ENCODE results near the gene CACNA2D4. TPM values are rescaled to one million over a fixed set of nuclear protein-coding genes. Genes with fewer than 3 reads are reported as not detected.

CACNA2D4 gene
- polyA plus RNA-seq, 2 donors: 0.84 to 0.89 TPM

DNA sequence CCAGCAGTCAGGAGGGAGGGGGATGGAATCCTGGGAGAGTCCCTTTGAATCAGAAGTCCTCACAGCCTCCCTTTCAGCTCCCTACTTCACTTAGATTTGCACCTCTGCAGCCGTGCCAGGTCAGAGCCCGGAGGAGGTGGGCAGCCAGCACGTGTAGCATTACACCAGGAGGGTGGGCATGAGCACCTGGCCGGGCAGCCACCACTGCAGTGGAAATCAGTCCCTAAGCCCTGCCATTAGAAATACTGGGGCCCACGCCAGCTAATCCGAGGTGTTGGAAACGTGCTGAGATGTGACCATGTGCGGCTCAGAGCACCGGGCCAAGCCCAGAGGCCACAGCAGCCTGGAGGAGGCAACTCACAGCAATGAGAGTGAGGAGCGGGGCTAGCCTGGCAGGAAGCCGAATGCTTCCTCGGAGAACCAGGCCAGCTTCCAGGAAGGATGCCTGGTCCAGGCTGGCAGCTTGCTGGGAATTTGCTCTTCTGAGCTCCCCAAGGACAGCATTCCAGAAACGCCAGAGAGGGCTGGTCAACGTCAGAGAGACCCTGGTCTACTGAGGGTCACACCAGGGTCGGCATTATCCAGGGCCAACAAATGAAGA is 9.4 kb upstream of the CACNA2D4 start:
- 49 to 57% methylated on average over 15 of the region's 15 CpGs for WGBS, 2 donors
- Histone ChIP-seq H3K36me3 (ENCODE audit: control insufficient read depth in 2 of 2, insufficient read depth in 2 of 2, low read length in 1 of 2) (no peaks in the 10 kb centered on the region), H3K27ac (ENCODE audit: low read depth in 2 of 2, low read length in 1 of 2) (no peak overlapping the region), H3K4me3 (ENCODE audit: low read depth in 1 of 2, low read length in 2 of 2) (no peak overlapping the region), H3K4me1 (ENCODE audit: control insufficient read depth in 2 of 2, insufficient read depth in 2 of 2, low read length in 1 of 2) (peaks cover 0 to 5% of the 10 kb centered on the region in 2 donors), H3K9me3 (ENCODE audit: control insufficient read depth in 2 of 2, insufficient read depth in 1 of 2, low read depth in 1 of 2, low read length in 1 of 2) (peaks cover 0 to 2% of the 10 kb centered on the region in 2 donors), H3K27me3 (ENCODE audit: control insufficient read depth in 1 of 2, insufficient read depth in 2 of 2, low read length in 2 of 2) (no peaks in the 10 kb centered on the region)

DNA sequence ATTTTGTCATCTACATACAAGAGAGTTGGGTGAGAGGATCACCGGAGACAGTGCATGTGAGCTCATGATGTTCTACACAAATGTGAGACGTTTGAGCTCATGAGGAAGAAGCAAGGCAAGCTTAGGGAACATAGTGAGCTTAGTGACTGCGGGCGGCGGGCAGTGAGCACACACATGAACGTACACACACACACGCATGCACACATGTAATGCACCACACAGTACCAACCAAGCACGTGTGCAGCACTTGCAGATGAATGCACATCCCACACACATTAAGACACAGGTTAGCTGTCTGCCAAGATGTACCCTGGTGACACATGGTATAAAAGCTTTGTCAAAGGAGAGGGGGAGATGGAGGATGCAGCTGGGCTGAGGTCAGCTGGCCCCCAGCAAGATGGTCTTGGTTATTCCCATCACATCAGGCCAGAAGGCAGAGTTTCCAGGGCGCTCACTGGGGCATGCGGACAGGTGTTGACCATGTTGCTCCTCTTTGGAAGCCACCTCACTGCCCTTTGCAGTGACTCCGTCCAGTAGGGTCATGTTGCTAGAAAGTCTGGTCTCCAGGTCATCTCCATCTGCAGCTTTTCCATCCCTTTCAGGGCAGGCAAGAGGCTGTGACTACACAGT is 8.7 kb upstream of the CACNA2D4 start:
- no peaks in the 10 kb centered on the region for H3K36me3 ChIP-seq (ENCODE audit: control insufficient read depth in 2 of 2, insufficient read depth in 2 of 2, low read length in 1 of 2)
- WGBS, 2 donors: 91 to 92% methylated on average over 11 of the region's 11 CpGs
- H3K4me3 ChIP-seq (ENCODE audit: low read depth in 1 of 2, low read length in 2 of 2): no peak overlapping the region
- peaks cover 0 to under 1% of the 10 kb centered on the region in 2 donors for H3K4me1 ChIP-seq (ENCODE audit: control insufficient read depth in 2 of 2, insufficient read depth in 2 of 2, low read length in 1 of 2)
- no peaks in the 10 kb centered on the region for H3K27me3 ChIP-seq (ENCODE audit: control insufficient read depth in 1 of 2, insufficient read depth in 2 of 2, low read length in 2 of 2)
- peaks cover 0 to 2% of the 10 kb centered on the region in 2 donors for H3K9me3 ChIP-seq (ENCODE audit: control insufficient read depth in 2 of 2, insufficient read depth in 1 of 2, low read depth in 1 of 2, low read length in 1 of 2)
- no peak overlapping the region for H3K27ac ChIP-seq (ENCODE audit: low read depth in 2 of 2, low read length in 1 of 2)

DNA sequence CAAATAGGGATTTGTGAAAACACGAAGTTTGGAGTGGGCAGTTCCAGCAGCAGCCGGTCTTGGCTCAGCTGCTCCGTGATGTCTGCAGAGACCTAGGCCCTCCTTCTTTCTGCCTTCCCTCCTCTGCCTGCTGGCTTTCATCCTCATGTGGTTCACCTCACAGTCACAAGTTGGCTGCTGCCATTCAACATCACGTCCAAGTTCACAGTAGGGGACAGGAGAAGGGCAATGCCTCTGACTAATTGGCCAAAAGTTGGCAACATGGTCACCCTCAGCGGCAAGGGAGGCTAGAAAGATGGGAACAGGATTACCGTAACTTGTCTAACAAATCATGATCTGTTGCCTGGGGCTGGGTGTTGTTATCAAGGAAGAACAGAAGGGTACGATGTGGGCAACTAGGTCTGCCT is 7.8 kb upstream of the CACNA2D4 start:
- Histone ChIP-seq H3K27ac (ENCODE audit: low read depth in 2 of 2, low read length in 1 of 2) (no peak overlapping the region), H3K36me3 (ENCODE audit: control insufficient read depth in 2 of 2, insufficient read depth in 2 of 2, low read length in 1 of 2) (no peaks in the 10 kb centered on the region), H3K9me3 (ENCODE audit: control insufficient read depth in 2 of 2, insufficient read depth in 1 of 2, low read depth in 1 of 2, low read length in 1 of 2) (peaks cover 0 to 2% of the 10 kb centered on the region in 2 donors), H3K4me3 (ENCODE audit: low read depth in 1 of 2, low read length in 2 of 2) (no peak overlapping the region), H3K27me3 (ENCODE audit: control insufficient read depth in 1 of 2, insufficient read depth in 2 of 2, low read length in 2 of 2) (no peaks in the 10 kb centered on the region), H3K4me1 (ENCODE audit: control insufficient read depth in 2 of 2, insufficient read depth in 2 of 2, low read length in 1 of 2) (no peaks in the 10 kb centered on the region)
- WGBS, 2 donors: 78 to 82% methylated on average over 7 of the region's 7 CpGs

DNA sequence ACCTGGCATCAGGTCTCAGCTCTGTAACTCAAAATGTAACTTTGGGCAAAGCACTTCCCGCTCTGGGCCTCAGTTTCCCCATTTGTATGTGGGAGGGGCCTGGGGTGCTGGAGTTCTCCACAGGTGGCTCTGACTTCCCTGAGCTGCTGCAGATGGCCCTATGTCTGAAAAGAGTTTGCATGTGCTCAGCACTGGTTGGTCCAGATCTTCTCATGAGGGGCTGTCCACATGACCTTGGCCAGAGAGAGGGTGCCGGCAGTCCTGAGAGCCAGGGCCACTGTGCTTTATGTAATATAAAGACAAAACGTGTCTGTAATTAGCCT is 7.2 kb upstream of the CACNA2D4 start:
- Histone ChIP-seq H3K27me3 (ENCODE audit: control insufficient read depth in 1 of 2, insufficient read depth in 2 of 2, low read length in 2 of 2) (no peaks in the 10 kb centered on the region), H3K36me3 (ENCODE audit: control insufficient read depth in 2 of 2, insufficient read depth in 2 of 2, low read length in 1 of 2) (no peaks in the 10 kb centered on the region), H3K4me1 (ENCODE audit: control insufficient read depth in 2 of 2, insufficient read depth in 2 of 2, low read length in 1 of 2) (no peaks in the 10 kb centered on the region), H3K9me3 (ENCODE audit: control insufficient read depth in 2 of 2, insufficient read depth in 1 of 2, low read depth in 1 of 2, low read length in 1 of 2) (peaks cover 0 to 2% of the 10 kb centered on the region in 2 donors), H3K27ac (ENCODE audit: low read depth in 2 of 2, low read length in 1 of 2) (no peak overlapping the region), H3K4me3 (ENCODE audit: low read depth in 1 of 2, low read length in 2 of 2) (no peak overlapping the region)
- WGBS, 2 donors: 72 to 76% methylated on average over 3 of the region's 3 CpGs

DNA sequence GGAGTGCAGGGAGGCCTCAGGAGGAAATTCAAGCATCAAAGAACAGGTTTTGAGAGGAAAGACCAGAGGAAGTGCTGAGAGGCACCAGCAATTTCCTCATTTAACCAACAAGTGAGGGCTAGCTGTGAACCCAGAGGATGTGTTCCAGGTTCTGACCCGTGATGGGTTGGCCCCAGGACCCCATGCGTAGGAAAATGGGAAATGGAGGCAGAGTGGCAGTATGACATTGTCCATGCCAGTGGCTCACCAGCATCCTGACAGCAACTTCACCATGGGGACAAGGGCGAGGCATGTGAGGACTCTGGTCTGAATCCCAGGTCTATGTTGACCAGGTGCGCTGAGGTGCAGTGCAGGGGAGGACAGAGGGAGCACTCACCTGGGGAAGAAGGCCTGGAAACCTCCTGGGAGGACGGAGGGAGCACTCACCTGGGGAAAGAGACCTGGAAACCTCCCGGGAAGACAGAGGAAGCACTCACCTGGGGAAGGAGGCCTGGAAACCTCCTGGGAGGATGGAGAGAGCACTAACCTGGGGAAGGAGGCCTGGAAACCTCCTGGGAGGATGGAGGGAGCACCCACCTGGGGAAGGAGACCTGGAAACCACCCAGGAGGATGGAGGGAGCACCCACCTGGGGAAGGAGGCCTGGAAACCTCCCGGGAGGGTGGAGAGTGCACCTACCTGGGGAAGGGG is 6.7 kb upstream of the CACNA2D4 start:
- H3K9me3 ChIP-seq (ENCODE audit: control insufficient read depth in 2 of 2, insufficient read depth in 1 of 2, low read depth in 1 of 2, low read length in 1 of 2): peaks cover 0 to 2% of the 10 kb centered on the region in 2 donors
- WGBS, 2 donors: 74 to 78% methylated on average over 7 of the region's 7 CpGs
- no peaks in the 10 kb centered on the region for H3K4me1 ChIP-seq (ENCODE audit: control insufficient read depth in 2 of 2, insufficient read depth in 2 of 2, low read length in 1 of 2)
- H3K27me3 ChIP-seq (ENCODE audit: control insufficient read depth in 1 of 2, insufficient read depth in 2 of 2, low read length in 2 of 2): no peaks in the 10 kb centered on the region
- no peak overlapping the region for H3K4me3 ChIP-seq (ENCODE audit: low read depth in 1 of 2, low read length in 2 of 2)
- no peak overlapping the region for H3K27ac ChIP-seq (ENCODE audit: low read depth in 2 of 2, low read length in 1 of 2)
- H3K36me3 ChIP-seq (ENCODE audit: control insufficient read depth in 2 of 2, insufficient read depth in 2 of 2, low read length in 1 of 2): no peaks in the 10 kb centered on the region

DNA sequence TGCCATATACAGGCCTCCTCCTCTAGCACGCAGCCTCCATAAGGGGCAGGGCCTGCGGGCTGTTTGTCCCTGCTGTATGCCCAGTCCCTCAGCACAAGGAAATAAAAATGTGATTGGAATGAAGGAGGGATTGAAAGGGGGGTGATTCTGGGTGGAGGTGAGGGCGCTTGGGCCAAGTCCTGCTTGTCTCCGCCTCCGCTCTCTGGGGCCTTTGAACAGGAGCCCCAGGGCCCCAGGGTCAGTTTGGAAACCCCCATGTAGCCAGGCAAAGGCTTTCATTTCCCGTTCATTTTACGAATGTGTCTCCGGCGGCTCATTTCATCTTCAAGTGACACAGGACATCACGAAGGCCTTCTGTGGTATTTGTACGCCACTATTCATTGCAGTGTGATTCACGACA is 4.5 kb upstream of the CACNA2D4 start:
- Histone ChIP-seq H3K27me3 (ENCODE audit: control insufficient read depth in 1 of 2, insufficient read depth in 2 of 2, low read length in 2 of 2) (no peaks in the 10 kb centered on the region), H3K4me3 (ENCODE audit: low read depth in 1 of 2, low read length in 2 of 2) (no peak overlapping the region), H3K4me1 (ENCODE audit: control insufficient read depth in 2 of 2, insufficient read depth in 2 of 2, low read length in 1 of 2) (no peaks in the 10 kb centered on the region), H3K36me3 (ENCODE audit: control insufficient read depth in 2 of 2, insufficient read depth in 2 of 2, low read length in 1 of 2) (no peaks in the 10 kb centered on the region), H3K27ac (ENCODE audit: low read depth in 2 of 2, low read length in 1 of 2) (no peak overlapping the region), H3K9me3 (ENCODE audit: control insufficient read depth in 2 of 2, insufficient read depth in 1 of 2, low read depth in 1 of 2, low read length in 1 of 2) (peaks cover 0 to 2% of the 10 kb centered on the region in 2 donors)
- WGBS, 2 donors: 91 to 92% methylated on average over 12 of the region's 12 CpGs

DNA sequence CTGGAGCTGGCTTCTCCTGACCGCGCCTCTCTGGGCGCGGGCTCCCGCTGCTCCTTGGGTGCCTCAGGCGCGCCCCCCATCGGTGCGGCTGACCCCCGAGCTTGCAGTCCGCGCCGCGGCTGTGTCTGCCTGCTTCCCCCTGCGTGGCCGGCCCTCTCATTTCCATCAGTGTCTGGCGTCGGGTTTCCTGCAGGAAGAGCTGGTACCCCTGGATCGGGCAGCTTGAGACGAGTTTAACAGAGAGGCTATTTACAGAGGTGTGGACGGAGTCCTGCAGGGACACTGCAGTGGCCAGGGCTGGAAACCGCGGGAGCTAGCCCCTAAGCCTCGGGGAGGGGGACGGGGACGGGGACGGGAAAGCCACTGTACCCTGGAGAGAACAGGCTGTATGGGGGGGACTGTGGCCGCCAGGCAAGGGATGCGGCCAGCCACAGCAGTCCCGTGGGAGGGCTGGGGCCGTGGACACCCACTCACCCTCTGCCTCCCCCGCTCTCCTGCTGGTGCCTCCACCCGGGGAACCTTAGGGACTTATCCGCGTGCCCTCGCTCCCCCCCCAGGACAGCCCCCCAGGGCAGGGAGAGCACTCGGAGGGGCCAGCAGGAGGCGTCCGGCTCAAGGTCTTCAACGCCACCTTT is 3.7 kb upstream of the CACNA2D4 start:
- no peaks in the 10 kb centered on the region for H3K4me1 ChIP-seq (ENCODE audit: control insufficient read depth in 2 of 2, insufficient read depth in 2 of 2, low read length in 1 of 2)
- H3K4me3 ChIP-seq (ENCODE audit: low read depth in 1 of 2, low read length in 2 of 2): no peak overlapping the region
- no peaks in the 10 kb centered on the region for H3K36me3 ChIP-seq (ENCODE audit: control insufficient read depth in 2 of 2, insufficient read depth in 2 of 2, low read length in 1 of 2)
- no peaks in the 10 kb centered on the region for H3K27me3 ChIP-seq (ENCODE audit: control insufficient read depth in 1 of 2, insufficient read depth in 2 of 2, low read length in 2 of 2)
- WGBS, 2 donors: 83 to 84% methylated on average over 40 of the region's 40 CpGs
- peaks cover 0 to 2% of the 10 kb centered on the region in 2 donors for H3K9me3 ChIP-seq (ENCODE audit: control insufficient read depth in 2 of 2, insufficient read depth in 1 of 2, low read depth in 1 of 2, low read length in 1 of 2)
- H3K27ac ChIP-seq (ENCODE audit: low read depth in 2 of 2, low read length in 1 of 2): no peak overlapping the region

DNA sequence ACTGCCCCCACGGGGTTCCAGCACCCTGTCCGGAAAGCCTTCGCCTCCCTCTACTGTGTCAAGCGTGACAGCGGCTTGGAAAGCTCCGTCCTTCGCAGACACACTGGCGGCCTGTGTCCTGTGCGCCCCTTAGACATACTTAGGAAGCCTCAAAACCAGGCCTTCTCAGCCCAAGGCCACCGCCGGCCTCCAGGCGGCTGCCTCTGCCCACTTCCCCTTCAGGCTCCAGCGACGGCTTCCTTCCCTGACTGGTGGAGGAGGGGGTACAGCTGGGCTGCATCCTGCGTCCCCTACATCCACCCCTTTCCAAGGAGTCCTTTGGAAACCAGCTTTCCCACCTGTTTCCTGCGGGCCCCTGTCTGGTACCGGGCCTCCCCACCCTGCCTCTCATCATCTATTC is 2.5 kb upstream of the CACNA2D4 start:
- H3K4me3 ChIP-seq (ENCODE audit: low read depth in 1 of 2, low read length in 2 of 2): no peak overlapping the region
- 76 to 84% methylated on average over 17 of the region's 17 CpGs for WGBS, 2 donors
- no peak overlapping the region for H3K27ac ChIP-seq (ENCODE audit: low read depth in 2 of 2, low read length in 1 of 2)
- H3K27me3 ChIP-seq (ENCODE audit: control insufficient read depth in 1 of 2, insufficient read depth in 2 of 2, low read length in 2 of 2): no peaks in the 10 kb centered on the region
- H3K9me3 ChIP-seq (ENCODE audit: control insufficient read depth in 2 of 2, insufficient read depth in 1 of 2, low read depth in 1 of 2, low read length in 1 of 2): peaks cover 0 to 2% of the 10 kb centered on the region in 2 donors
- no peaks in the 10 kb centered on the region for H3K4me1 ChIP-seq (ENCODE audit: control insufficient read depth in 2 of 2, insufficient read depth in 2 of 2, low read length in 1 of 2)
- H3K36me3 ChIP-seq (ENCODE audit: control insufficient read depth in 2 of 2, insufficient read depth in 2 of 2, low read length in 1 of 2): no peaks in the 10 kb centered on the region

DNA sequence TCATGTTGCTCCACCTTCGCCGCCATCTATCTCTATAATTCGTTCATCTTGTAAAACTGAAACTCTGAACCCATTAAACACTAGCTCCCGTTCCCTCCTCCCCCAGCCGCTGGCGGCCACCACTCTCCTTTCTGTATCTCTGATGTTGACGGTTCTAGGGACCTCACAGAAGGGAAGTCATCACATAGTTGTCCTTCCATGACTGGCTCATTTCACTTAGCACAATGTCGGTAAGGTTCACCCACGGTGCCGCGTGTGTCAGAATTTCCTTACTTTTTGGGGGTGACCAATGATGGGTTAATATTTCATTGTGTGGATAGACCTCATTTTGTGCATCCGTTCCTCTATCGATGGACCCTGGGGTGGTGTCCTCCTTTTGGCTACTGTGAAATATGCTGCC is 2.0 kb upstream of the CACNA2D4 start:
- Histone ChIP-seq H3K27me3 (ENCODE audit: control insufficient read depth in 1 of 2, insufficient read depth in 2 of 2, low read length in 2 of 2) (no peaks in the 10 kb centered on the region), H3K36me3 (ENCODE audit: control insufficient read depth in 2 of 2, insufficient read depth in 2 of 2, low read length in 1 of 2) (no peaks in the 10 kb centered on the region), H3K4me3 (ENCODE audit: low read depth in 1 of 2, low read length in 2 of 2) (no peak overlapping the region), H3K4me1 (ENCODE audit: control insufficient read depth in 2 of 2, insufficient read depth in 2 of 2, low read length in 1 of 2) (no peaks in the 10 kb centered on the region), H3K27ac (ENCODE audit: low read depth in 2 of 2, low read length in 1 of 2) (no peak overlapping the region), H3K9me3 (ENCODE audit: control insufficient read depth in 2 of 2, insufficient read depth in 1 of 2, low read depth in 1 of 2, low read length in 1 of 2) (peaks cover 0 to 2% of the 10 kb centered on the region in 2 donors)
- WGBS, 2 donors: 94% methylated on average over 13 of the region's 13 CpGs

Data from esophagus (tissue), 2 donors.